ENCODE results near the gene CEP41.

DNA sequence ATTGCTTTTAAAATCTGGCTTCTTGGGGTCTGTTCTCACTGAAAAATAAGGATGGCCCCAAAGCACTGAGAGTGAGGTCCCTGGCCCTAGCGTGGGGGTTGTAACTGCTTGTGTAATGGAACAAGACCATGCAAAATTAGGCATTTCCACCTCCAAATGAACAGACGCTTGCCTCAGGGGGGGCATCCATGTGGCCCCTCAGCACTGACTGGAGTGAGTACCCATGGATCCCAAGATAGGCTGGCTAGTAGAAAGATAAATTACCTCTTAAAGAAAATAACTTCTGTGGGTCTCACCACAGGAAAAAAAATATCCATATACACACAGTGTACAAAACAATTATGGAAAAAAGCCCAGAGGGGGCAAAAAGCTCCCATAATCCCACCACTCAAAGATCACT, 75.7 kb downstream of the CEP41 start:
- TF ChIP-seq, protein P1, sequence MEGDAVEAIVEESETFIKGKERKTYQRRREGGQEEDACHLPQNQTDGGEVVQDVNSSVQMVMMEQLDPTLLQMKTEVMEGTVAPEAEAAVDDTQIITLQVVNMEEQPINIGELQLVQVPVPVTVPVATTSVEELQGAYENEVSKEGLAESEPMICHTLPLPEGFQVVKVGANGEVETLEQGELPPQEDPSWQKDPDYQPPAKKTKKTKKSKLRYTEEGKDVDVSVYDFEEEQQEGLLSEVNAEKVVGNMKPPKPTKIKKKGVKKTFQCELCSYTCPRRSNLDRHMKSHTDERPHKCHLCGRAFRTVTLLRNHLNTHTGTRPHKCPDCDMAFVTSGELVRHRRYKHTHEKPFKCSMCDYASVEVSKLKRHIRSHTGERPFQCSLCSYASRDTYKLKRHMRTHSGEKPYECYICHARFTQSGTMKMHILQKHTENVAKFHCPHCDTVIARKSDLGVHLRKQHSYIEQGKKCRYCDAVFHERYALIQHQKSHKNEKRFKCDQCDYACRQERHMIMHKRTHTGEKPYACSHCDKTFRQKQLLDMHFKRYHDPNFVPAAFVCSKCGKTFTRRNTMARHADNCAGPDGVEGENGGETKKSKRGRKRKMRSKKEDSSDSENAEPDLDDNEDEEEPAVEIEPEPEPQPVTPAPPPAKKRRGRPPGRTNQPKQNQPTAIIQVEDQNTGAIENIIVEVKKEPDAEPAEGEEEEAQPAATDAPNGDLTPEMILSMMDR (IDR thresholded peaks at IDR 0.05), result no peak
- TF ChIP-seq POLR2A (IDR thresholded peaks at IDR 0.05), result no peak
